Endothelial cell of umbilical vein (primary cell): Measurements from ENCODE around the gene RRAGB.

Source experiments
- CTCF ChIP-seq, 2 donors: IDR thresholded peaks; 1 replicate in 1 of 2; 2 replicates in 1 of 2; pipeline ENCODE4 v1.5.1; 2011; ENCODE audit warnings: low read length in 2 of 2, mild to moderate bottlenecking in 2 of 2, moderate library complexity in 2 of 2, control low read depth in 1 of 2, inconsistent platforms in 1 of 2, low read depth in 1 of 2; ENCODE audit not compliant: insufficient read depth in 1 of 2; ENCODE audit errors: extremely low read depth in 1 of 2
- EZH2 ChIP-seq: IDR thresholded peaks from 2 replicates; pipeline ENCODE4 v1.6.1; 2012; ENCODE audit warnings: borderline replicate concordance, low read depth, mild to moderate bottlenecking, moderate library complexity, low read length, inconsistent platforms; ENCODE audit not compliant: severe bottlenecking
- FOS ChIP-seq: IDR thresholded peaks from 2 replicates; pipeline ENCODE4 v1.6.1; 2011; ENCODE audit warnings: mild to moderate bottlenecking, low read length, moderate library complexity, borderline replicate concordance; ENCODE audit not compliant: insufficient read depth
- GATA2 ChIP-seq: IDR thresholded peaks from 2 replicates; pipeline ENCODE4 v1.7.0; 2011; ENCODE audit warnings: low read depth, mild to moderate bottlenecking, moderate library complexity, mixed read lengths, low read length; ENCODE audit not compliant: insufficient read length, insufficient read depth
- JUN ChIP-seq: IDR thresholded peaks from 2 replicates; pipeline ENCODE4 v1.6.1; 2011; ENCODE audit warnings: borderline replicate concordance, low read depth; ENCODE audit not compliant: insufficient read length, insufficient read depth
- MAX ChIP-seq: IDR thresholded peaks from 2 replicates; pipeline ENCODE4 v1.6.1; 2011; ENCODE audit not compliant: insufficient read depth, insufficient read length
- MYC ChIP-seq: IDR thresholded peaks from one replicate; pipeline ENCODE4 v1.6.1; 2011; ENCODE audit warnings: mild to moderate bottlenecking, low read depth, low read length
- POLR2A ChIP-seq: IDR thresholded peaks from 2 replicates; pipeline ENCODE4 v1.6.1; 2012; ENCODE audit warnings: low read depth, mild to moderate bottlenecking, control low read depth, low read length
- POLR2AphosphoS5 ChIP-seq: IDR thresholded peaks from 2 replicates; pipeline ENCODE4 v1.6.1; 2012; ENCODE audit warnings: low read depth, mild to moderate bottlenecking, control low read depth, low read length, moderate library complexity; ENCODE audit not compliant: insufficient read depth

DNA sequence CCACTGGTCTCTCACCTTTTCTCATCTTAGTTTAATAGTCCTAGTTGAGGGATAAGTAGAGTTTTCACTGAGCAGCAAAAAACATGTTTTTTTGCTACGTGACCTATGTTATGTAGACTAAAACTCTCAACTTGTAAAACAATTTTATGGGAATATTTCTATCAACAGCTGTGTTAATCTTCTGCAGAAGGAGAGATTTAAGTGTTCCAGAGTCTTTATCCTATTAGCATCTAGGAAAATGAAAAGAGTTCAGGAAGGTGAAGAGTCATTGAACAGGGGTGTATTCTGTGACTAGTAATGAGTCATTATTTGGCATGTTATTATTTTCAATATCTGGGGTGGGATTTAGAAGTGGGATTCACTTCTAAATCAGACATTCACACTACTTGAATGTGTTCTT, 41.9 kb downstream of the RRAGB start:
- TF ChIP-seq CTCF (IDR thresholded peaks at IDR 0.05; ENCODE audit: extremely low read depth in 1 of 2, insufficient read depth in 1 of 2, low read depth in 1 of 2, low read length in 2 of 2) = no peak
- no peak for TF ChIP-seq POLR2AphosphoS5
- no peak for TF ChIP-seq EZH2
- TF ChIP-seq POLR2A = no peak
- TF ChIP-seq MAX = no peak
- TF ChIP-seq MYC = no peak
- peak; percentile 29 for TF ChIP-seq GATA2
- TF ChIP-seq JUN = no peak
- peak; percentile 50 for TF ChIP-seq FOS
